ENCODE data around the gene PHTF2. TPM values are rescaled to one million over a fixed set of nuclear protein-coding genes. Genes with fewer than 3 reads are reported as not detected.
"Not testable (repeated sequence)": the region's sequence is repeated elsewhere in the genome, so short reads cannot be mapped to it uniquely, and the experiment has no call there.

PHTF2 gene
- total and polyA plus RNA-seq, 3 donors from 2014 or later, result 13.9 to 35.3 (median 26.6) TPM

GRCh38 chr7:77783111-77783510 lies 15.5 kb upstream of the PHTF2 start:
- Histone ChIP-seq H3K4me1 (no peaks in the 10 kb centered on the region), H3K9me3 (no peaks in the 10 kb centered on the region), H3K27me3 (no peaks in the 10 kb centered on the region), H3K27ac (no peak overlapping the region), H3K4me3 (no peak overlapping the region), H3K36me3 (ENCODE audit: low read depth, missing control alignments) (no peaks in the 10 kb centered on the region)
- DNase-seq, result no peak
- no peak for TF ChIP-seq CTCF (IDR thresholded peaks at IDR 0.05)
- TF ChIP-seq POLR2A (IDR thresholded peaks at IDR 0.05), result no peak
- 60 to 92% methylated on average over 1 of the region's 1 CpG for WGBS, 2 donors
- intact Hi-C loops (cut with DNase I; ENCODE audit: low total_unique reads), result no loop called here

- TF ChIP-seq CTCF (IDR thresholded peaks at IDR 0.05) (no peak), POLR2A (IDR thresholded peaks at IDR 0.05) (no peak)
- H3K27ac ChIP-seq, result no peak overlapping the region
- H3K4me1 ChIP-seq, result no peaks in the 10 kb centered on the region
- H3K36me3 ChIP-seq (ENCODE audit: low read depth, missing control alignments), result no peaks in the 10 kb centered on the region
- no peaks in the 10 kb centered on the region for H3K27me3 ChIP-seq
- DNase-seq, result no peak
- intact Hi-C loops (cut with DNase I; ENCODE audit: low total_unique reads), result no loop called here
- 73 to 81% methylated on average over 3 of the region's 3 CpGs for WGBS, 2 donors
- no peak overlapping the region for H3K4me3 ChIP-seq
- H3K9me3 ChIP-seq, result no peaks in the 10 kb centered on the region
Measured at GRCh38 chr7:77783545-77783944, 15.0 kb upstream of the PHTF2 start.

GRCh38 chr7:77784426-77784825 lies 14.1 kb upstream of the PHTF2 start:
- WGBS, 2 donors, result 92 to 93% methylated on average over 10 of the region's 10 CpGs
- H3K9me3 ChIP-seq; H3K27ac ChIP-seq; H3K27me3 ChIP-seq; H3K4me1 ChIP-seq; H3K4me3 ChIP-seq; H3K36me3 ChIP-seq (ENCODE audit: low read depth, missing control alignments); intact Hi-C loops (cut with DNase I; ENCODE audit: low total_unique reads); DNase-seq: not testable (repeated sequence)

GRCh38 chr7:77786018-77786417 lies 12.6 kb upstream of the PHTF2 start:
- H3K9me3 ChIP-seq, result no peaks in the 10 kb centered on the region
- H3K27me3 ChIP-seq, result no peaks in the 10 kb centered on the region
- no peak for TF ChIP-seq CTCF (IDR thresholded peaks at IDR 0.05)
- no peak for TF ChIP-seq POLR2A (IDR thresholded peaks at IDR 0.05)
- intact Hi-C loops (cut with DNase I; ENCODE audit: low total_unique reads), result no loop called here
- no peak overlapping the region for H3K27ac ChIP-seq
- H3K36me3 ChIP-seq (ENCODE audit: low read depth, missing control alignments), result no peaks in the 10 kb centered on the region
- no peak overlapping the region for H3K4me3 ChIP-seq
- 82 to 95% methylated on average over 3 of the region's 3 CpGs for WGBS, 2 donors
- no peak for DNase-seq
- H3K4me1 ChIP-seq, result no peaks in the 10 kb centered on the region

DNA sequence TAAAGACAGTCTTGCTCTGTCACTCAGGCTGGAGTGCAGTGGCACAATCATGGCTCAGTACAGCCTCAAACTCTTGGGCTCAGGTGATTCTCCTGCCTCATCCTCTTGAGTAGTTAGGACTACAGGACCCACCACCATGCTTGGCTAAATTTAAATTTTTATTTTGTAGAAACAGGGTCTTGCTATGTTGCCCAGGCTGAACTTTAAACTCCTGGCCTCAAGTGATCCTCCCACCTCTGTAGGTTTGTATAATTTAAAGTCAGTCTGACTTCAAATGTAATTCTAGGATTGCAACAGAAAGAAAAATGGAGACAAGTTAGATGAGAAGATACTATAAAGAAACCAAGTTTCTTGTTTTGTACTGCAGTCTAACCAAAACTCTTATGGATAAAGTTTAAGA lies 11.8 kb upstream of the PHTF2 start:
- Histone ChIP-seq H3K9me3 (no peaks in the 10 kb centered on the region), H3K4me3 (no peak overlapping the region), H3K27ac (no peak overlapping the region), H3K4me1 (peaks cover 2% of the 10 kb centered on the region), H3K27me3 (no peaks in the 10 kb centered on the region), H3K36me3 (ENCODE audit: low read depth, missing control alignments) (no peaks in the 10 kb centered on the region)
- intact Hi-C loops (cut with DNase I; ENCODE audit: low total_unique reads), result no loop called here
- no peak for DNase-seq
- TF ChIP-seq POLR2A (IDR thresholded peaks at IDR 0.05) (no peak), CTCF (IDR thresholded peaks at IDR 0.05) (no peak)

All from testis (tissue), 3 donors.